ENCODE results near the gene SET.
A peak's percentile ranks its signal among the peaks of the same experiment; 100 is the strongest.

Gene SET
- long read RNA-seq, transcript SET-204 (8 exons, 2,850 nt) = major isoform, 78 of 170 reads
- long read RNA-seq, transcript SET-201 (8 exons, 2,915 nt) = minor isoform, 43 of 170 reads
- long read RNA-seq, partial matches to known transcripts = 21 of 170 reads
- long read RNA-seq, other reads (novel, unspliced or antisense) = 20 of 170 reads

GRCh38 chr9:128688501-128689292 lies at the start of gene SET:
Gene SET, plus strand, starts transcription at chr9:128689222. Its CDS starts 361 bp downstream, at chr9:128689583.
- H3K27ac ChIP-seq (replicated peaks) = peak within 1 kb of the TSS; percentile 95
- peak; percentile 88 to 91 for DNase-seq (ENCODE audit: low read depth in 1 of 2, low spot score in 1 of 2)
- no peaks in the 10 kb centered on the region for H3K27me3 ChIP-seq (ENCODE audit: insufficient read depth, poor library complexity, severe bottlenecking)
- TF ChIP-seq REST (IDR thresholded peaks at IDR 0.05; ENCODE audit: insufficient replicate concordance, low read depth) (no peak), SPI1 (IDR thresholded peaks at IDR 0.05; ENCODE audit: borderline replicate concordance, low read depth) (peak; percentile 28; the same call in 1 of the 2 replicates), POLR2AphosphoS5 (IDR thresholded peaks at IDR 0.05; ENCODE audit: low read depth) (peak; percentile 59; the same call in 1 of the 2 replicates)
- H3K4me3 ChIP-seq (replicated peaks; ENCODE audit: insufficient read depth, low read length) = peak within 1 kb of the TSS; percentile 98

- H3K27ac ChIP-seq (replicated peaks) = no peak overlapping the region
Measured at GRCh38 chr9:128640603-128641002, 48.4 kb upstream of the SET start.

GRCh38 chr9:128642675-128643245 lies 46.3 kb upstream of the SET start:
- H3K4me3 ChIP-seq (replicated peaks; ENCODE audit: insufficient read depth, low read length) = no peak overlapping the region
- TF ChIP-seq CTCF (IDR thresholded peaks at IDR 0.05; ENCODE audit: insufficient read depth, low read length) (no peak), SPI1 (IDR thresholded peaks at IDR 0.05; ENCODE audit: borderline replicate concordance, low read depth) (no peak), REST (IDR thresholded peaks at IDR 0.05; ENCODE audit: insufficient replicate concordance, low read depth) (no peak), POLR2AphosphoS5 (IDR thresholded peaks at IDR 0.05; ENCODE audit: low read depth) (no peak), GABPA (IDR thresholded peaks at IDR 0.05; ENCODE audit: low read depth) (no peak)
- no peaks in the 10 kb centered on the region for H3K27me3 ChIP-seq (ENCODE audit: insufficient read depth, poor library complexity, severe bottlenecking)
- no peak for DNase-seq (ENCODE audit: low read depth in 1 of 2, low spot score in 1 of 2)
- no peak overlapping the region for H3K27ac ChIP-seq (replicated peaks)

More at GRCh38 chr9:128640603-128641002, 48.4 kb upstream of the SET start:
- DNase-seq (ENCODE audit: low read depth in 1 of 2, low spot score in 1 of 2) = no peak
- TF ChIP-seq SPI1 (IDR thresholded peaks at IDR 0.05; ENCODE audit: borderline replicate concordance, low read depth) = no peak
- no peak for TF ChIP-seq POLR2AphosphoS5 (IDR thresholded peaks at IDR 0.05; ENCODE audit: low read depth)
- TF ChIP-seq REST (IDR thresholded peaks at IDR 0.05; ENCODE audit: insufficient replicate concordance, low read depth) = no peak
- no peak for TF ChIP-seq CTCF (IDR thresholded peaks at IDR 0.05; ENCODE audit: insufficient read depth, low read length)
- no peak for TF ChIP-seq GABPA (IDR thresholded peaks at IDR 0.05; ENCODE audit: low read depth)
- H3K4me3 ChIP-seq (replicated peaks; ENCODE audit: insufficient read depth, low read length) = no peak overlapping the region
- no peaks in the 10 kb centered on the region for H3K27me3 ChIP-seq (ENCODE audit: insufficient read depth, poor library complexity, severe bottlenecking)

All from HL-60 (cell line).